Esophagus squamous epithelium (tissue), 5 donors: ENCODE data around the gene SVIL. TPM values are rescaled to one million over a fixed set of nuclear protein-coding genes. Genes with fewer than 3 reads are reported as not detected.

ENCODE experiments used
- DNase-seq: peaks from one replicate; lab custom pipeline; 2025; lab: John Stamatoyannopoulos, UW
- H3K27ac ChIP-seq, 4 donors: fragments of 200-600 bp; sonication (generic); one replicate each; pipeline ENCODE4 v1.5.1; 2016 to 2019; ENCODE audit warnings: mild to moderate bottlenecking in 1 of 4
- H3K27me3 ChIP-seq, 4 donors: fragments of 200-600 bp; sonication (generic); 1 replicate in 3 of 4; 2 replicates in 1 of 4; pipeline versions ENCODE4 v1.5.1 to v1.6.0; 2017 to 2021; ENCODE audit warnings: antibody characterized with exemption in 1 of 4
- H3K36me3 ChIP-seq, 3 donors: fragments of 200-600 bp; sonication (generic); one replicate each; pipeline ENCODE4 v1.5.1; 2016 to 2019
- H3K4me1 ChIP-seq, 3 donors: fragments of 200-600 bp; sonication (generic); one replicate each; pipeline ENCODE4 v1.5.1; 2017 to 2019
- H3K4me3 ChIP-seq, 4 donors: fragments of 200-600 bp; sonication (generic); 1 replicate in 3 of 4; 2 replicates in 1 of 4; pipeline ENCODE4 v1.5.1; 2016 to 2019; ENCODE audit warnings: mild to moderate bottlenecking in 2 of 4, moderate library complexity in 1 of 4
- H3K9me3 ChIP-seq, 3 donors: fragments of 200-600 bp; sonication (generic); one replicate each; pipeline ENCODE4 v1.5.1; 2016 to 2019
- CTCF ChIP-seq, 6 experiments: fragments of 450-650 bp in 4 of 6; fragments of 200-600 bp in 2 of 6; sonication (generic) in 2 of 6; IDR thresholded peaks; one replicate each; pipeline ENCODE4 v1.5.1; 2016 to 2019; ENCODE audit warnings: antibody characterized with exemption in 6 of 6, mild to moderate bottlenecking in 4 of 6, moderate library complexity in 4 of 6
- POLR2A ChIP-seq, 4 donors: fragments of 450-650 bp; IDR thresholded peaks; one replicate each; pipeline ENCODE4 v1.6.1; 2017; ENCODE audit warnings: antibody characterized with exemption in 4 of 4, mild to moderate bottlenecking in 4 of 4, moderate library complexity in 3 of 4
- WGBS, 2 donors: methylation state at CpG; one replicate each; pipeline ENCODE4 v1.1.5; 2018; 5-methylcytosine and 5-hydroxymethylcytosine counted together
- intact Hi-C: fragments of 100-400 bp; cut with DNase I; formaldehyde crosslinking; loops from one replicate; pipeline ENCODE4 v1.15.0; 2022
- total RNA-seq, 4 donors: library from RNA; depleted of rRNA; stranded (reverse); fragments of >200 nt; gene quantifications; one replicate each; pipeline ENCODE4 v1.1.0, GENCODE V29; 2016
- donor health status: DM: yes; HTN: yes; CAD: no.

SVIL gene
- total RNA-seq, 4 donors from 2014 or later, result 71.1 to 227 (median 147) TPM

- TF ChIP-seq POLR2A (IDR thresholded peaks at IDR 0.05) (no peak), CTCF (IDR thresholded peaks at IDR 0.05) (no peak)
- peaks cover 0 to 26% (median 8%) of the 10 kb centered on the region in 3 donors for H3K4me1 ChIP-seq
- no peak for DNase-seq
- no peak overlapping the region for H3K27ac ChIP-seq
- H3K9me3 ChIP-seq, result no peaks in the 10 kb centered on the region
- H3K4me3 ChIP-seq, result no peak overlapping the region
- intact Hi-C loops, result no loop called here
- H3K27me3 ChIP-seq, result no peaks in the 10 kb centered on the region
- WGBS, 2 donors, result 68 to 81% methylated on average over 4 to 7 of the region's 12 CpGs
- peaks cover 0 to 100% (median 22%) of the 10 kb centered on the region in 3 donors for H3K36me3 ChIP-seq
Measured at GRCh38 chr10:29479081-29479925, 155.5 kb downstream of the SVIL start.

GRCh38 chr10:29473406-29474100 lies 161.2 kb downstream of the SVIL start:
- WGBS, 2 donors, result 59 to 75% methylated on average over 3 to 5 of the region's 19 CpGs
- Histone ChIP-seq H3K4me3 (no peak overlapping the region), H3K4me1 (peaks cover 0 to 29% (median 0%) of the 10 kb centered on the region in 3 donors), H3K36me3 (peaks cover 25 to 100% (median 46%) of the 10 kb centered on the region in 3 donors), H3K27me3 (no peaks in the 10 kb centered on the region), H3K27ac (peak overlapping the region in 1 of 4 donors; percentile 42), H3K9me3 (no peaks in the 10 kb centered on the region)
- no peak for DNase-seq
- TF ChIP-seq CTCF (IDR thresholded peaks at IDR 0.05) (no peak), POLR2A (IDR thresholded peaks at IDR 0.05) (no peak)
- intact Hi-C loops, result no loop called here

GRCh38 chr10:29473087-29473356 lies 161.7 kb downstream of the SVIL start:
- peaks cover 0 to 29% (median 0%) of the 10 kb centered on the region in 3 donors for H3K4me1 ChIP-seq
- H3K27ac ChIP-seq, result peak overlapping the region in 2 of 4 donors; percentile 33 to 42
- TF ChIP-seq POLR2A (IDR thresholded peaks at IDR 0.05), result no peak
- TF ChIP-seq CTCF (IDR thresholded peaks at IDR 0.05), result no peak
- no peaks in the 10 kb centered on the region for H3K9me3 ChIP-seq
- WGBS, 2 donors, result 67 to 71% methylated on average over 5 to 6 of the region's 6 CpGs
- intact Hi-C loops, result no loop called here
- no peak overlapping the region for H3K4me3 ChIP-seq
- no peaks in the 10 kb centered on the region for H3K27me3 ChIP-seq
- H3K36me3 ChIP-seq, result peaks cover 25 to 100% (median 41%) of the 10 kb centered on the region in 3 donors
- DNase-seq, result no peak

- intact Hi-C loops, result no loop called here
- TF ChIP-seq POLR2A (IDR thresholded peaks at IDR 0.05), result no peak
- no peak for TF ChIP-seq CTCF (IDR thresholded peaks at IDR 0.05)
- H3K27me3 ChIP-seq, result no peaks in the 10 kb centered on the region
- H3K4me3 ChIP-seq, result no peak overlapping the region
- 58 to 63% methylated on average over 5 of the region's 5 CpGs for WGBS, 2 donors
- peak overlapping the region in 2 of 4 donors; percentile 33 to 42 for H3K27ac ChIP-seq
- DNase-seq, result no peak
- peaks cover 25 to 100% (median 38%) of the 10 kb centered on the region in 3 donors for H3K36me3 ChIP-seq
- H3K4me1 ChIP-seq, result peaks cover 0 to 29% (median 0%) of the 10 kb centered on the region in 3 donors
- no peaks in the 10 kb centered on the region for H3K9me3 ChIP-seq
Measured at GRCh38 chr10:29472301-29473086, 162.3 kb downstream of the SVIL start.
